AG04450 (cell line): ENCODE measurements around the gene SNHG17. TPM values are rescaled to one million over a fixed set of nuclear protein-coding genes. Genes with fewer than 3 reads are reported as not detected.

Experiments
- CTCF ChIA-PET: fragments of 300-600, 350-600 bp; formaldehyde crosslinking; extraction: SDS; loops from one replicate; lab custom pipeline; 2022; ENCODE audit warnings: antibody characterized with exemption, inconsistent platforms; lab: Charles Lee
- POLR2A ChIA-PET: fragments of 350-600 bp; formaldehyde crosslinking; extraction: SDS; loops from one replicate; lab custom pipeline; 2021; ENCODE audit warnings: antibody characterized with exemption, inconsistent platforms; lab: Yijun Ruan, JAX
- DNase-seq: peaks from one replicate; pipeline ENCODE4 v3.0.0-alpha.2; 2011; ENCODE audit warnings: low read depth, low spot score
- H3K27ac ChIP-seq: one replicate; pipeline ENCODE4 v1.5.1; 2012; ENCODE audit warnings: low read depth, low read length, control low read depth
- H3K27me3 ChIP-seq: one replicate; pipeline ENCODE4 v1.6.0; 2012; ENCODE audit warnings: low read length; ENCODE audit not compliant: control insufficient read depth, insufficient read depth
- H3K4me3 ChIP-seq: 2 replicates; pipeline ENCODE4 v1.5.1; 2011; ENCODE audit warnings: mild to moderate bottlenecking, low read depth, low read length, control low read depth
- H3K9me3 ChIP-seq: 2 replicates; pipeline ENCODE4 v1.5.1; 2012; ENCODE audit warnings: low read length; ENCODE audit not compliant: control insufficient read depth, insufficient read depth
- polyA plus RNA-seq: library from polyadenylated mRNA; depleted of rRNA; stranded (reverse); fragments of >200 nt; gene quantifications from 2 replicates; pipeline ENCODE4 v1.2.3, GENCODE V29; 2011
- TF ChIP-seq, protein P1 (sequence below): IDR thresholded peaks from 2 replicates; pipeline ENCODE4 v1.5.1; 2011; ENCODE audit warnings: low read depth, low read length, control low read depth, inconsistent platforms

The SNHG17 gene
- polyA plus RNA-seq, 1 experiment = 14.4 TPM

- H3K27ac ChIP-seq = peak overlapping the region; percentile 70
- H3K27me3 ChIP-seq = no peaks in the 10 kb centered on the region
- no peak overlapping the region for H3K4me3 ChIP-seq
- ChIA-PET CTCF (interaction anchor here (1.0 to 2.0 kb wide), 2 partner anchors 8 to 20 kb away, joined by 6 read pairs; no protein-coding TSS in a partner anchor), POLR2A (interaction anchor here (0.6 to 2.2 kb wide), 5 partner anchors 8 to 64 kb away, joined by 3 to 28 read pairs (median 5); partner anchors contain the start of gene SNHG17)
- TF ChIP-seq, protein P1, sequence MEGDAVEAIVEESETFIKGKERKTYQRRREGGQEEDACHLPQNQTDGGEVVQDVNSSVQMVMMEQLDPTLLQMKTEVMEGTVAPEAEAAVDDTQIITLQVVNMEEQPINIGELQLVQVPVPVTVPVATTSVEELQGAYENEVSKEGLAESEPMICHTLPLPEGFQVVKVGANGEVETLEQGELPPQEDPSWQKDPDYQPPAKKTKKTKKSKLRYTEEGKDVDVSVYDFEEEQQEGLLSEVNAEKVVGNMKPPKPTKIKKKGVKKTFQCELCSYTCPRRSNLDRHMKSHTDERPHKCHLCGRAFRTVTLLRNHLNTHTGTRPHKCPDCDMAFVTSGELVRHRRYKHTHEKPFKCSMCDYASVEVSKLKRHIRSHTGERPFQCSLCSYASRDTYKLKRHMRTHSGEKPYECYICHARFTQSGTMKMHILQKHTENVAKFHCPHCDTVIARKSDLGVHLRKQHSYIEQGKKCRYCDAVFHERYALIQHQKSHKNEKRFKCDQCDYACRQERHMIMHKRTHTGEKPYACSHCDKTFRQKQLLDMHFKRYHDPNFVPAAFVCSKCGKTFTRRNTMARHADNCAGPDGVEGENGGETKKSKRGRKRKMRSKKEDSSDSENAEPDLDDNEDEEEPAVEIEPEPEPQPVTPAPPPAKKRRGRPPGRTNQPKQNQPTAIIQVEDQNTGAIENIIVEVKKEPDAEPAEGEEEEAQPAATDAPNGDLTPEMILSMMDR = no peak
- peak; percentile 69 for DNase-seq
- H3K9me3 ChIP-seq = no peaks in the 10 kb centered on the region
Measured at GRCh38 chr20:38426006-38426897, 8.9 kb downstream of the SNHG17 start.

- DNase-seq = no peak
- TF ChIP-seq, protein P1 = no peak
- CTCF ChIA-PET = interaction anchor here (0.8 to 2.0 kb wide), 4 partner anchors 10 to 21 kb away, joined by 3 to 6 read pairs (median 4); partner anchors contain the start of gene SNHG17
- no peaks in the 10 kb centered on the region for H3K9me3 ChIP-seq
- no peak overlapping the region for H3K4me3 ChIP-seq
- no peaks in the 10 kb centered on the region for H3K27me3 ChIP-seq
- H3K27ac ChIP-seq = no peak overlapping the region
- POLR2A ChIA-PET = no interaction called here
Measured at GRCh38 chr20:38424401-38424800, 10.7 kb downstream of the SNHG17 start.

GRCh38 chr20:38423541-38423940 is 11.6 kb downstream of the SNHG17 start:
- no peaks in the 10 kb centered on the region for H3K27me3 ChIP-seq
- DNase-seq = no peak
- CTCF ChIA-PET = interaction anchor here (0.9 to 1.2 kb wide), 3 partner anchors 11 to 15 kb away, joined by 3 to 4 read pairs (median 3); partner anchors contain the start of gene SNHG17
- no peaks in the 10 kb centered on the region for H3K9me3 ChIP-seq
- no peak overlapping the region for H3K4me3 ChIP-seq
- H3K27ac ChIP-seq = no peak overlapping the region
- TF ChIP-seq, protein P1 = no peak
- POLR2A ChIA-PET = interaction anchor here (0.7 kb wide), 1 partner anchor 23 kb away, joined by 13 read pairs; no protein-coding TSS in a partner anchor

- ChIA-PET CTCF (no interaction called here), POLR2A (no interaction called here)
- Histone ChIP-seq H3K27me3 (no peaks in the 10 kb centered on the region), H3K27ac (no peak overlapping the region), H3K9me3 (no peaks in the 10 kb centered on the region), H3K4me3 (no peak overlapping the region)
- TF ChIP-seq, protein P1 = no peak
- no peak for DNase-seq
Measured at GRCh38 chr20:38421915-38422314, 13.2 kb downstream of the SNHG17 start.
